Cardiac fibroblast (primary cell): ENCODE results near the gene DVL2.
"Not testable (repeated sequence)": the region's sequence is repeated elsewhere in the genome, so short reads cannot be mapped to it uniquely, and the experiment has no call there.

Source experiments
- DNase-seq, 2 donors: peaks; one replicate each; pipeline versions ENCODE4 v3.0.0 to v3.0.0-alpha.2; 2010; ENCODE audit warnings: low read depth in 2 of 2
- H3K4me3 ChIP-seq, 2 donors: replicated peaks in 1 of 2; 1 replicate in 1 of 2; 2 replicates in 1 of 2; pipeline ENCODE4 v1.5.1; 2011; ENCODE audit warnings: low read depth in 2 of 2, low read length in 2 of 2, mild to moderate bottlenecking in 2 of 2, moderate library complexity in 1 of 2
- TF ChIP-seq, protein P1 (sequence below): IDR thresholded peaks from one replicate; pipeline ENCODE4 v1.5.1; 2011; ENCODE audit warnings: low read depth, mild to moderate bottlenecking, low read length, inconsistent platforms

The DVL2 gene

GRCh38 chr17:7249214-7249613, 14.9 kb upstream of the DVL2 start:
- TF ChIP-seq, protein P1, sequence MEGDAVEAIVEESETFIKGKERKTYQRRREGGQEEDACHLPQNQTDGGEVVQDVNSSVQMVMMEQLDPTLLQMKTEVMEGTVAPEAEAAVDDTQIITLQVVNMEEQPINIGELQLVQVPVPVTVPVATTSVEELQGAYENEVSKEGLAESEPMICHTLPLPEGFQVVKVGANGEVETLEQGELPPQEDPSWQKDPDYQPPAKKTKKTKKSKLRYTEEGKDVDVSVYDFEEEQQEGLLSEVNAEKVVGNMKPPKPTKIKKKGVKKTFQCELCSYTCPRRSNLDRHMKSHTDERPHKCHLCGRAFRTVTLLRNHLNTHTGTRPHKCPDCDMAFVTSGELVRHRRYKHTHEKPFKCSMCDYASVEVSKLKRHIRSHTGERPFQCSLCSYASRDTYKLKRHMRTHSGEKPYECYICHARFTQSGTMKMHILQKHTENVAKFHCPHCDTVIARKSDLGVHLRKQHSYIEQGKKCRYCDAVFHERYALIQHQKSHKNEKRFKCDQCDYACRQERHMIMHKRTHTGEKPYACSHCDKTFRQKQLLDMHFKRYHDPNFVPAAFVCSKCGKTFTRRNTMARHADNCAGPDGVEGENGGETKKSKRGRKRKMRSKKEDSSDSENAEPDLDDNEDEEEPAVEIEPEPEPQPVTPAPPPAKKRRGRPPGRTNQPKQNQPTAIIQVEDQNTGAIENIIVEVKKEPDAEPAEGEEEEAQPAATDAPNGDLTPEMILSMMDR, result no peak
- no peak for DNase-seq
- H3K4me3 ChIP-seq, result no peak overlapping the region

DNA sequence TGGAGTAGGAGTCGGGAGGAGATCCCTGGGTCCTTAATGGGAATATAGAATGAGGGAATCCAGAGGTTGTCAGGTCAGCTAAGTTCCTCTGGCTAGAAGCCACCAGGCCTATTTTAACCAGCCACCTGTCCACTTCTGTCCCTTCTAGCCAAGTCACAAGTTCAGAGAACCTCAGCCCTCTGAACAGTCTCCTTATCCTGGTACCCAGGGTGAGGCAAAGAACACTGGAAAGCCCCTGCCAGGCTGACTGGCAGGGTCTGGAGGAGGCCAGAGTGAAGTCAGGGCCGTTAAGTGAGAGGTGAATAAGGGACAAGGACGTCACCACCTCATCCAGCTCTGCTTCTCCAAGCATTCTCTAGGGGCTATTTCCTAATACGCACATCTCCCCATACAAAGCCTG, 14.5 kb upstream of the DVL2 start:
- H3K4me3 ChIP-seq, result no peak overlapping the region
- DNase-seq, result no peak
- TF ChIP-seq, protein P1, result no peak

GRCh38 chr17:7246779-7247178, 12.5 kb upstream of the DVL2 start:
- no peak overlapping the region for H3K4me3 ChIP-seq
- no peak for DNase-seq
- TF ChIP-seq, protein P1, result no peak

DNA sequence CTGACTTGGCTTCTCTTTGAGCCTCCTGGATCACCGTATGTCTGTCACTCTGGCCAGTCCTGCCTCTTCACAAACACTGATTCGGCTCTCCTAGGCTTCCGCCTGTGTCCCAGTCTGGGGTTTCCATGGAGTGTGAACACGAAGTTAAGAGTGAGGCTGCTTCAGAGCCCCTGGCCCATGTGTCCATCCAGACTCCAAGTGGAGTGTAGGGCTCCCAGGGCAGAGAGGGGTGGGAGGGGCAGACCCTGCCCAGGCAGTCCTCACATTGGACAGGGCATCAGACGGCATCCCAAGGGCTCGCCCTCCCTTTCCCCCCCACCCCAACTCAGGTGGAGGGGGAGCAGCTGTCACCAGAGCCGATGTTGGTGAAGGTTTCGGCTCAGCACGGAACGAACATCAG, 9.5 kb upstream of the DVL2 start:
- not testable (repeated sequence) for DNase-seq, H3K4me3 ChIP-seq

DNA sequence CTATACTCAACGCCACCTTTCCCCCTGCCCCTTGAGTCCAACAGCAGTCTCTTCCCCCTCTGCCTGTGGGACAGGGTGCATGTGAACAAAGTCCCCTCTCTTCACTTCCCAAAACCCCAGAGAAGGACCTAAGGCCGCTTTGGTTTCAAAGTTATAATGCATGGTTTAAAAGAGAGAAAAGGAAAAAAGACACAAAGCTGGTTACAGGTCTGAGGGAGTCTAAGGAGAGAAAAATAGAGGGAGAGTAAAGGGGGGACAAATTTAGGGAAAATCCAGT, 9.1 kb upstream of the DVL2 start:
- TF ChIP-seq, protein P1, result no peak
- H3K4me3 ChIP-seq, result peak overlapping the region; percentile 76 to 95
- DNase-seq, result no peak

- TF ChIP-seq, protein P1, result no peak
- peak; percentile 98 for DNase-seq
- H3K4me3 ChIP-seq, result peak overlapping the region; percentile 76 to 95
Observed at GRCh38 chr17:7242717-7243452, 8.6 kb upstream of the DVL2 start.

GRCh38 chr17:7241783-7242716, 7.7 kb upstream of the DVL2 start, which contains the start of gene GABARAP:
GABARAP (minus strand) TSS chr17:7242449; CDS start chr17:7242330, 119 bp downstream.
- H3K4me3 ChIP-seq, result peak within 1 kb of the TSS; percentile 76 to 95
- DNase-seq, result peak; percentile 95 to 97
- TF ChIP-seq, protein P1, result no peak
